ENCODE results near the gene ALKBH3. TPM values are rescaled to one million over a fixed set of nuclear protein-coding genes. Genes with fewer than 3 reads are reported as not detected.

Gene ALKBH3
- total RNA-seq, 2 experiments from 2014 or later: 43.7 to 49.1 TPM

DNA sequence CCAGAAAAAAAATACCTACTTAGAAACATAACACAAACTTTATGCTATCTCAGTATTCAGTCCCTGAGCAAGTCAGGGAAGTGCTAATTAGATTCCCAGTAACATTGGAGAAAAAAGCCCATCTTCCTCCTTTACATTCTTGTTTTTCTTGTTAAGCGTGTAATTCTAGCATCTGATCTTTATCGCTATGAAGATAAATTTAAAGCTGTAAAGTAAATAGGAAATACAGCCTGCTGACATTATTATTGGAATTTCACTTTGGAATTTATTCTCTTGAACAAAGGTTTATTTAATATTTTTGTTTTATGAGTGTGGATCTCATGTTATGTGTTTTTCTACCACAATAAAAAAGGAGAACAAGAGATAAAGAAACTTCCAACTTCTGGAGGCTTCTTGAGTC, 13.9 kb downstream of the ALKBH3 start:
- Mint-ChIP-seq H3K36me3 (ENCODE audit: low read depth) (peaks cover 56% of the 10 kb centered on the region), H3K4me1 (ENCODE audit: low read depth) (no peaks in the 10 kb centered on the region), H3K27ac (no peak overlapping the region), H3K27me3 (ENCODE audit: low read depth) (no peaks in the 10 kb centered on the region), H3K9me3 (ENCODE audit: insufficient read depth) (no peaks in the 10 kb centered on the region), H3K4me3 (no peak overlapping the region)
- DNase-seq (no peak), ATAC-seq (no peak)
- CTCF ChIA-PET: interaction anchor here (1.3 kb wide), 1 partner anchor 25 kb away, joined by 3 read pairs; no protein-coding TSS in a partner anchor
- POLR2A ChIA-PET: no interaction called here

DNA sequence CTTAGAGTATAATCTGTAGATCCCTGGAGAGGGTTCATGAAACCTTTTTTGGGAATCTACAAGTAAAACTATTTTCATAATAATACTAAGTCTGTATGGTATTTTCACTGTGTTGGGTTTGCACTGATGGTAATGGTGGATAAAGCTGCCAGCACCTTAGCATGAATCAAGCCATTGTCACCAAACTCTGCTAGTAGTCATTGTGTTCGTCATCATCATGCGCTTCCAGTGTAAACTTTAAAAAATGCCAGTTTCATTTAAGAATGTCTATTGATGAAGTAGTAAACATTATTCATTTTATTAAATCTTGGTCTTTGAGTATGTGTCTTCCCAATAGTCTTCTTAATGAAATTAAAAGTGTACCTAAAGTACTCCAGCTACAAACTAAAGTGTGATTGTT, 15.0 kb downstream of the ALKBH3 start:
- Mint-ChIP-seq H3K36me3 (ENCODE audit: low read depth) (peaks cover 51% of the 10 kb centered on the region), H3K27me3 (ENCODE audit: low read depth) (no peaks in the 10 kb centered on the region), H3K27ac (no peak overlapping the region), H3K4me1 (ENCODE audit: low read depth) (no peaks in the 10 kb centered on the region), H3K4me3 (no peak overlapping the region), H3K9me3 (ENCODE audit: insufficient read depth) (no peaks in the 10 kb centered on the region)
- no peak for DNase-seq
- CTCF ChIA-PET: interaction anchor here (0.7 to 1.3 kb wide), 2 partner anchors 26 to 925 kb away, joined by 3 read pairs; no protein-coding TSS in a partner anchor
- POLR2A ChIA-PET: no interaction called here
- ATAC-seq: no peak

- no peak overlapping the region for H3K27ac Mint-ChIP-seq
- H3K4me3 Mint-ChIP-seq: no peak overlapping the region
- no peaks in the 10 kb centered on the region for H3K4me1 Mint-ChIP-seq (ENCODE audit: low read depth)
- H3K36me3 Mint-ChIP-seq (ENCODE audit: low read depth): peaks cover 44% of the 10 kb centered on the region
- ChIA-PET POLR2A (no interaction called here), CTCF (interaction anchor here (1.3 kb wide), 1 partner anchor 9 kb away, joined by 3 read pairs; no protein-coding TSS in a partner anchor)
- DNase-seq: no peak
- H3K27me3 Mint-ChIP-seq (ENCODE audit: low read depth): no peaks in the 10 kb centered on the region
- no peaks in the 10 kb centered on the region for H3K9me3 Mint-ChIP-seq (ENCODE audit: insufficient read depth)
- no peak for ATAC-seq
These were observed 17.9 kb downstream of the ALKBH3 start for GRCh38 chr11:43898574-43898973.

DNA sequence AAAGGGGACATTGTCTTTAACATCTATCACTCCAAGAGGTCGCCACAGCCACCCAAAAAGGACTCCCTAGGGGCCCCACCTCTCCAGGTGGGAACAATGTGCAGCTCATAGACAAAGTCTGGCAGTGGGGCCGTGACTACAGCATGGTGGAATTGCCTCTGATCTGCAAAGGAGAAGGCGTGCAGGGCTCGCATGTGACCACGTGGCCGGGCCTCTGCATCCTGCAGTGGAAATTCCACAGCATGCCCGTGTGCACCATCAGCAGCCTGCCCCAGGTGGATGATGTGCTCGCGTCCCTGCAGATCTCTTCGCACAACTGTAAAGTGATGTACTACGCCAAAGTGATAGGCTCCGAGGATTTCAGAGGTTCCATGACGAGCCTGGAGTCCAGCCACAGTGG, 18.5 kb downstream of the ALKBH3 start:
- H3K36me3 Mint-ChIP-seq (ENCODE audit: low read depth): peaks cover 44% of the 10 kb centered on the region
- CTCF ChIA-PET: interaction anchor here (1.3 kb wide), 1 partner anchor 9 kb away, joined by 3 read pairs; no protein-coding TSS in a partner anchor

DNA sequence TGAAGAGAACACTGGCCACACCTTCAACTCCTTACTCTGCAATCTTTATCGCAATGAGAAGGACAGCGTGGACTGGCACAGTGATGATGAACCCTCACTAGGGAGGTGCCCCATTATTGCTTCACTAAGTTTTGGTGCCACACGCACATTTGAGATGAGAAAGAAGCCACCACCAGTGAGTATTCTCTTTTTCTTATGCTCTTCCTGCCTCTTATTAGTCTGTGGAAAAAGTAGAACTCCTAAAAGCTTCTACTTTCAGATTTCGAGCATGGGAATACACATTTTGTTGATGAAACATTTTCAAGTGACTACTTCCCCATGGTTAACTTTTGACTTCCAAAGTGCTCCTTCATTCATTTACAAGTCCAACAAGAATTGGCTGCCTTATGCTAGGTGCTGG, 20.9 kb downstream of the ALKBH3 start:
- Mint-ChIP-seq H3K9me3 (ENCODE audit: insufficient read depth) (no peaks in the 10 kb centered on the region), H3K4me3 (no peak overlapping the region), H3K36me3 (ENCODE audit: low read depth) (peaks cover 45% of the 10 kb centered on the region), H3K27me3 (ENCODE audit: low read depth) (no peaks in the 10 kb centered on the region), H3K4me1 (ENCODE audit: low read depth) (no peaks in the 10 kb centered on the region), H3K27ac (no peak overlapping the region)
- DNase-seq (no peak), ATAC-seq (no peak)
- ChIA-PET POLR2A (no interaction called here), CTCF (no interaction called here)

More for the DNA sequence above, 18.5 kb downstream of the ALKBH3 start:
- DNase-seq: no peak
- no peak overlapping the region for H3K27ac Mint-ChIP-seq
- H3K9me3 Mint-ChIP-seq (ENCODE audit: insufficient read depth): no peaks in the 10 kb centered on the region
- no peak overlapping the region for H3K4me3 Mint-ChIP-seq
- POLR2A ChIA-PET: no interaction called here
- no peaks in the 10 kb centered on the region for H3K27me3 Mint-ChIP-seq (ENCODE audit: low read depth)
- H3K4me1 Mint-ChIP-seq (ENCODE audit: low read depth): no peaks in the 10 kb centered on the region
- no peak for ATAC-seq

DNA sequence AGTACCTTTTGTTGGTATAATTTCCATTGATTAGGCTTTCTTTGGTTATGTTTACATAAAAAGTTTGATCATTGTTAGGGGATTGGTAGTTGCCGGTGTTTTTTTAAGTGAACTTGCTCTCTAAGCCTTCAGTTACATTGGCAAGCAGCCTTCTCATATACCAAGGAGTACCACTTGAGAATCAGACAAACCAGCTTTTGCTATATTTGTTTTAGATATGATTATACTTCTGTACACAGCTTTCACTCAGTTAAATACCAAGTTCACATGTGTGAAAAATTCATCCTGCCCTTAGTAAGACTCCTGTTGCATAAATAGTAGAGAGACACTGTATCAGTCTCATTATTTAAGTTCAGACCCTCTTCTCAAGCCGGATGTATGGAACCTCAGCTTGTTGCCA, 22.4 kb downstream of the ALKBH3 start:
- Mint-ChIP-seq H3K4me3 (no peak overlapping the region), H3K9me3 (ENCODE audit: insufficient read depth) (no peaks in the 10 kb centered on the region), H3K4me1 (ENCODE audit: low read depth) (peaks cover 4% of the 10 kb centered on the region), H3K27me3 (ENCODE audit: low read depth) (no peaks in the 10 kb centered on the region), H3K27ac (no peak overlapping the region), H3K36me3 (ENCODE audit: low read depth) (peaks cover 40% of the 10 kb centered on the region)
- no peak for ATAC-seq
- CTCF ChIA-PET: interaction anchor here (0.8 to 4.8 kb wide), 2 partner anchors 14 to 19 kb away, joined by 3 to 25 read pairs; no protein-coding TSS in a partner anchor
- POLR2A ChIA-PET: no interaction called here
- DNase-seq: no peak

DNA sequence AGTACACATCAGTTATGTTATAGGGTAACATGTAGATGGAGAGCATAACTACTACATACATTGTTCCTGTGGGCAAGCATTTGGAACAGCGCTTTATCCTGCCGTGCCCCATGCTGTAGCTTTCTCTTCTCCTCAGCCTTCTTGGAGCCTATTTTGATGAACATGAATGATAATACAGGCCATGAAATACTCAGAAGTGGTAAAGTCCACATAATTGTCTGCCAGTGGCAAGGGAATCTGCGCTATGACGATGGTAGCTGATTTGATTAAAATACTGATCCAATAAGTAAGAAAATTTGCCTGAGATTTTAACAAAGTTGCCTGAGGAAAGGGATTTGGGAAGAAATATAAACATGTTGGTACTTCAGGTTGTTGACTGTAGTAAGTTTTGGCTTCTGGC, 23.3 kb downstream of the ALKBH3 start:
- H3K27me3 Mint-ChIP-seq (ENCODE audit: low read depth): no peaks in the 10 kb centered on the region
- POLR2A ChIA-PET: no interaction called here
- CTCF ChIA-PET: interaction anchor here (0.8 to 4.8 kb wide), 3 partner anchors 15 to 18 kb away, joined by 3 to 25 read pairs (median 3); no protein-coding TSS in a partner anchor
- peaks cover 40% of the 10 kb centered on the region for H3K36me3 Mint-ChIP-seq (ENCODE audit: low read depth)
- H3K27ac Mint-ChIP-seq: no peak overlapping the region
- ATAC-seq (no peak), DNase-seq (no peak)
- H3K4me3 Mint-ChIP-seq: no peak overlapping the region
- H3K4me1 Mint-ChIP-seq (ENCODE audit: low read depth): peaks cover 4% of the 10 kb centered on the region
- no peaks in the 10 kb centered on the region for H3K9me3 Mint-ChIP-seq (ENCODE audit: insufficient read depth)

GRCh38 chr11:43904742-43905535, 24.3 kb downstream of the ALKBH3 start:
- Mint-ChIP-seq H3K4me3 (no peak overlapping the region), H3K4me1 (ENCODE audit: low read depth) (peaks cover 4% of the 10 kb centered on the region), H3K9me3 (ENCODE audit: insufficient read depth) (no peaks in the 10 kb centered on the region), H3K27ac (no peak overlapping the region), H3K36me3 (ENCODE audit: low read depth) (peaks cover 36% of the 10 kb centered on the region), H3K27me3 (ENCODE audit: low read depth) (no peaks in the 10 kb centered on the region)
- no peak for DNase-seq
- ATAC-seq: no peak
- ChIA-PET POLR2A (no interaction called here), CTCF (interaction anchor here (1.3 to 4.8 kb wide), 2 partner anchors 16 to 133 kb away, joined by 3 to 25 read pairs; no protein-coding TSS in a partner anchor)

DNA sequence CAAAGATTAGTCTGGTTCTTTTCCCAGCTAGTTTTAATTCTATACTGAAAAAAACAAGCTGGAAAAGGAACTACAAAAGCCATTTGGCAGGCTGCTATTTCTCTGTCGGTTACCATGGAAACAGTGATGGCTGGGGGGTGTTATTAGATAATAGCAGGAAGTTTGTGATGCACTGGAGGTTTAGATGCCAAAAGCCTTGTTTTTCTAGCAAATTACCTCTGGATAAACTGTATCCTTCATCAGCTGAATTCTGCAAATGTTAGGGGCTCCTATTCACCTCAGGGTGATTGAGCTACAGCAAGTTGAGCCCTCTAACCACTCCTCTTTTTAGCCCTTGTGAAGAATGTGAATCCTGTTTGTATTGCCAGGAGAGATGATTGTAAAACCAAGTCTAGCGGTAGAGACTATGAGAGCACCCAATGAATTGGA, 25.2 kb downstream of the ALKBH3 start:
- ATAC-seq (no peak), DNase-seq (no peak)
- Mint-ChIP-seq H3K4me3 (no peak overlapping the region), H3K27me3 (ENCODE audit: low read depth) (no peaks in the 10 kb centered on the region), H3K9me3 (ENCODE audit: insufficient read depth) (no peaks in the 10 kb centered on the region), H3K4me1 (ENCODE audit: low read depth) (peaks cover 4% of the 10 kb centered on the region), H3K36me3 (ENCODE audit: low read depth) (peaks cover 41% of the 10 kb centered on the region), H3K27ac (no peak overlapping the region)
- ChIA-PET POLR2A (no interaction called here), CTCF (interaction anchor here (1.3 to 4.8 kb wide), 2 partner anchors 16 to 132 kb away, joined by 3 to 25 read pairs; no protein-coding TSS in a partner anchor)

DNA sequence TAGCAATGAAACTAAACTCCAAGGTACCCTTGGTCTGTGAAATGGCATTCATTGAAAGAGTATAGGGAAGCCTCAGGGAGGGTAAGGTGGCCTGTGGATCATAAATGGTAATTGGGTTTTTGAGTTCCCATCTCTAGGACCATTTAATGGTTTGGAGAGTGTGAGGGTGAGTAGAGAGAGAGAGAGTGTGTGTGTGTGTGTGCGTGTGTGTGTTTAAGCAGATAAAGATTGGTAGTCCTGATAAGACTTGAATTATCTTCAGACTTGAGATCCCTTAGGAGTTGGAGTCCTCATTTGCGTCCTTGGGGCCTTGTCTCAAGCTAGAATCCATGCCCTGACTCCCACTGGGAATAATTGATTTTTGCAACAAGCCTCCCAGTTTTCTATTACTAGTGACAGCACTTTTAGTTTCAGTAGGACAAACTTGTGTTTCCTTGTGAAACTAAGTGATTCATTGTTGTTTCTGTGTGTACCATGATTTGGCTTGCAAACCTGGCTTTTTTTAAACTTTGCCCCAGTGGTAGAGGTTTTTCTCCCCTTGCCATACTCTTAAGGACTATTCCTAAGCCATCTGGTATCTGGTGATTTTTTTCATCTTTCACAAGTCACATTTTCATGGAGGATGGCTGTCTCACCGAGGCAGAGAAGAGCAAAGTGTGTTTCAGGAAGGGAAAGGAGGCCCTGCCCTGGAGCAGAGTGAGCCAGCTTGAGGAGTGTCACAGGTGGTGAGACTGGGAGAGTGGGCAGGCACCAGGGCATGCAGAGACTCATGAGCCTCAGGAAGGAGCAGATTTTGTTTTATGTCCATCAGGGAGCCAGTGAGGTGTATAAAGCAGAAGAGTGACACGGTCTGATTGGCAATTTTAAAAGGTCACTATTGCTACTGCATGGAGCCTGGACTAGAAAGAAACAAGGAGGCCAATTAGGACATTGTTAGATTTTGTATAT, 26.7 kb downstream of the ALKBH3 start:
- CTCF ChIA-PET: interaction anchor here (4.8 kb wide), 1 partner anchor 18 kb away, joined by 25 read pairs; no protein-coding TSS in a partner anchor
- no peaks in the 10 kb centered on the region for H3K27me3 Mint-ChIP-seq (ENCODE audit: low read depth)
- H3K9me3 Mint-ChIP-seq (ENCODE audit: insufficient read depth): no peaks in the 10 kb centered on the region
- POLR2A ChIA-PET: no interaction called here
- H3K36me3 Mint-ChIP-seq (ENCODE audit: low read depth): peaks cover 35% of the 10 kb centered on the region
- H3K4me3 Mint-ChIP-seq: no peak overlapping the region
- H3K4me1 Mint-ChIP-seq (ENCODE audit: low read depth): peaks cover 4% of the 10 kb centered on the region
- no peak for ATAC-seq
- no peak overlapping the region for H3K27ac Mint-ChIP-seq
- no peak for DNase-seq

DNA sequence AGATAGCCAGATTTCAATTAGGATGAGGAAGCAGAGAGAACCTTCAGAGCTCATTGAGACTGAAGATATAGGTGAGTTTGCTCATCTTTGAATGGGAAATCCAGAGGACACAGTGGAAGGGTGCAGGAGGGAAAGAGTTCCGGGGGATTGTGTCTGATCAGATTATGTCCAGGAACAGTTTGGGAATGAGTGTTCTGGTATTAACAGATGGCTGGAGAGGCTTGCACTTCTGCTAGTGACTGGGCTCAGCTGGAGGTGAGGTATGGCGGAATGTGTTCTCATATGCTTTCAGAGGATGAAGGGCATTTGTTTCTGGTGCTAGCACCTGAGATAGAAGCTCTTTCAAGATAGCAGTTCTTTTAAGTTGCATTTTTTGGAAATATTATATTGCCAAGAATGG, 27.6 kb downstream of the ALKBH3 start:
- no peak overlapping the region for H3K4me3 Mint-ChIP-seq
- H3K36me3 Mint-ChIP-seq (ENCODE audit: low read depth): peaks cover 35% of the 10 kb centered on the region
- peaks cover 4% of the 10 kb centered on the region for H3K4me1 Mint-ChIP-seq (ENCODE audit: low read depth)
- H3K27ac Mint-ChIP-seq: no peak overlapping the region
- no peak for ATAC-seq
- ChIA-PET CTCF (interaction anchor here (0.6 to 1.7 kb wide), 3 partner anchors 17 to 20 kb away, joined by 3 to 9 read pairs (median 3); no protein-coding TSS in a partner anchor), POLR2A (no interaction called here)
- no peaks in the 10 kb centered on the region for H3K9me3 Mint-ChIP-seq (ENCODE audit: insufficient read depth)
- no peaks in the 10 kb centered on the region for H3K27me3 Mint-ChIP-seq (ENCODE audit: low read depth)
- DNase-seq: no peak

Data from activated CD8-positive, alpha-beta T cell treated with anti-CD3 and anti-CD28 coated beads, Interleukin-2, amount 10 ng/mL, durations not matched to agents 7 days and 5 days (primary cell).